Measurements from ENCODE around the gene IQSEC3.
"Not testable (repeated sequence)": the region's sequence is repeated elsewhere in the genome, so short reads cannot be mapped to it uniquely, and the experiment has no call there.

The IQSEC3 gene

DNA sequence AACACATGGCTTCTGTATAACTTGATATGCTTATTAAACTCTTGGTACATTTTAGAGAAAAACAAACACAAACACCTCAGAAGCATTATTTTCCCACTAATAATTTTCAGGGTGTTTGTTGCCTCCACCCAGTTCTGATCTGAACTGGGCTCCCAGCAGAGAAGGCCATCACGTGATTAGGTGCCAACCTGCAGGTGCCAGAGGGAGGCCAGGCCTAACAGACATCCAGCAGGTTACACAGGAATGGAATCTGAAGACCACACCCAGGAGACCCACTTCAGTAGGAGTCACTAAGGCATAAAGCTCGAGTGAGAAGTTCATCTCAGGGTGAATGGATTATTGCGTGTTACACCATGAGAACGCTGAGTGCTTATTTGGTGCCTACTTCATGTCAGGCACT is 138.5 kb downstream of the IQSEC3 start:
- DNase-seq, result no peak

DNA sequence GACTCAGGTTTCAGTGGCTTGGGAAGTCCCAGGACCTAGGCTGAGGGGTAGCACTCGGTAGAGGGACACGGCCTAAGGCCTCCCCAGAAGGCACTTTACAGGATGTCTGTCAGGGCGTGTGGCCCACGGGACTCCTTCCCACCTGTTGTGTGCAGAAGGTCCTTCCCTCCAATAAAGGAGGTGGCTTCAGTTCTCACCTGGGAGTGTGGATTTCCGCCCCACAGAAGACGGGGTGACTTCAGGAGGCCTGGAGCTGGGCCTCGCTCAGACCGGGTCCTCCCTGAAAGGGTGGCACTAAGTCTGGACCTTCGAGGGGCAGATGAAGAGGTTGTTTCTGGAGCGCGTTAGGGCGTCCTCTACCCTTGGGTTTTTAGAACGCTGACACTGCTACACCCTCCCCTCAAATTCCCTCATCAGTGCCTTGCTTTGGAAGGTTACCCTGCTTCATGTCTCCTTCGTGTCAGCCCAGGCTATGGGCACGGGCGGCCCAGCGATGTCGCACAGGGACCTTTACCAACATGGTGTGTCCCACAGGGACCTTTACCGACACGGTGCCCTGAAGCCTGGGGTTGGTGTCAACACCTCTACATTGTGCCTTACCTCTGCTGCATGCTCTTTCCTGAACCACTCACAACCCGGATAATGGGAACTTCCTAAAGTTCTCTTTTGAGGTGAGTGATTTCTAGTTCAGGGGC is 140.3 kb downstream of the IQSEC3 start:
- DNase-seq, result no peak

DNA sequence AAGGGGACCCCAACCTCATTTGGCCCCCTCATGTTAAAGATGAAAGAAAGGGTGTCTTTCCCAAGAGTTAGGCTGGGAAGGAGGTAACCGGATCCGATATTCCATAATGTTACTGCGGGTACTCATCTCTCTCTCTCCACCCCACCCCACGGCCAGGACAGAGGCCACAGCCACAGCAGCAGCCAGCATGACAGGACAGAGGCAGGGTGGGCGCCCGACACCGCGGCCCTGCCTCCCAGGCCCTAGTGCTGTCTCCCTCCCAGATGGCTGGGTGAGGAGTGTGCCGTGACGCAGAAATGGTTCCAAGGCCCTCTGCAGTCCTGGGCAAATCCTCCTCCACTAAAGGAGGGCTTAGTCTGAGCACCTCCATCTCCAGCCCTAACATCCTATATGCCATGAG is 141.2 kb downstream of the IQSEC3 start:
- no peak for DNase-seq

DNA sequence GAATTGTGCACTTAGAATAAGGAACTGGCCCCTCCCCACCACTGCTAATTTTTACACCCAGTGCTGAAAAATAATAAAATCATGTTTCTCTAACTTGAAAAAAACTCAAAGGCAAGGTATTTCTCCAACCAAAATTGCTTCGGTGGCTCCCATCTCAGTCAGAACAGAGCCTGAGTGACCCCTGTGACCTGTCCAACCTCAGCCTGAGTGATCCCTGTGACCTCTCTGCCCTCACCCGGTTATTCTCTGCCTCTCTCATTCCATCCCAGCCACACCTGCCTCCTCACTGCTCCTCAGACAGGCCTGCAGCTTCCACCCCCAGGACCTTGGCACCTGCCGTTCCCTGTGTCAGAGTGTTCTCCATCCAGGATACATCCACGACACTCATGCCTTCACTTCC is 142.2 kb downstream of the IQSEC3 start:
- no peak for DNase-seq

DNA sequence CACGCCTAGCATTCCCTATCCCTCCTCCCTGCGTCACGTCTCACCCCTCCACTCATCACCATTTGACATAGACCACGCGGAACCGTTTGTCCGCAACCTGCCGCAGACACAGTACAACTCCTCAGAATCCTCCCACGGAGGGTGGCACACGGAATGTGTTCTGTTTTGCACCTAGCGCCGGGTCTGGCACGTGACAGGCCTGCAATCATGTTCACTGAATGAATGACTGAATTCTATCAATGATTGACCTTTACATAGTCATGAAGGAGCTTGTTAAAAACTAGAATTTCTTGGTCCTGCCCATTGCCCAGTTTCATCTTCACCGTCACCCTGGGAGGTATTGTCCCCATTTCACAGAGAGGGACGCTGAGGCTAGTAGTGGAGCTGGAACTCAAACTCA is 142.7 kb downstream of the IQSEC3 start:
- no peak for DNase-seq

DNA sequence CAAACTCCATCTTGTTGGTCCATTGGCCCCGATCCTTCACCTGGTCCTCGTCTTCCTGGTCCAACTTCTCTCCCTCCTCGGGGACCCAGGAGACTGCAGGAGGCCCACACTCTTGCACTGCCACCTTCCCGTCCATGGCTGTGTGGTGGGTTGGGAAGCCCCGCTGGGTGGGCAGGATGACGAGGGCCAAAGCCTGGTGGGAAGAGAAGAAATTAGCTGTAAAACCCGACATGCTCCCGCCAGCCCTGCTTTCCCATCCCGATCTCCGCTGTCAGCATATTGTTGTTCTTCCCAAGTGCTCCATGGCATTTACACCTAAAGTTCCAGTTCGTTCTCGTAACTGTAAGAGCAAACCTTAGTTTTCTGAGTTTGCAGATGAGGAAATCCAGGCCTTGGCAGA is 143.3 kb downstream of the IQSEC3 start:
- no peak for DNase-seq

DNA sequence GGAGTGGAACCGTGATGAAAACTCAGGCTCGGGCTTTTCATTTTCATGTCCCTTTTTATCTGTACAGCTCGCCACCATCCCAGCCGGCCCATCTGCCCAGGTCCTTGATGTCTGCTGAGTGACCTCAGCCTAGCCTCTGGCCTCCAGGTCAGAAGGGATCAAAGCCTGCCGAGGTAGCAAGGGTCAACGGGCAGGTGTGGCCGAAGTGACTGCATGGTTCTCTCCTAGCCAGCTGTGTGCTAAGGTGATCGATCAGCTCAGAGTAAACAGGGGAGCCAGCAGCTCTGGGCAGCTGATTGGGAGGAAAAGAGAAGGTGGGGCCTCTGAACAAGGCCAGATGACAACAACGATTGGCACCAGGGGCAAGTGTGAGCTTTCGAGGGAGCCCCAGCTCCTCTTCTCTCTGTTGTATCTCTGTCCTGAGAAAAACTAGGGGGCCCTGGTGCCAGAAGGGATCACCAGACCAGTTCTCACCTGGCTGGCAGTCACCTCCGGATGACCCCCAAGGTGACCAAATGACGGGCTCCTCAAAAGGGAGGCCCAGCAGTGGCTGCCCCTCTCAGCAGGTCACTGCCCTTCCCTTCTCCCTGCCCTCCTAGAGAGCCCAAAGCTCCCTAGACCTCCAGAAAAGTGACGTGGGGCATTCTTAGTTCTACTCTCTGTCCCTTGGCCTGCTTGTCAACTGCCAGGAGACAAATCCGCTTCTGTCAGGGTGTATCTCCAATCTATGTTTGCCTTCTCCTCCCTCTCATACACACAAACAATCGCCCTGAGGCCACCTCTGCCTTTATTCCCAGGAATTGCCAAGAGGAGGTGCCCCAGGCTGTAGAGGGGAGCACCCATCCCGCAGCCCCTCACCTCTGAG is 143.9 kb downstream of the IQSEC3 start:
- no peak for DNase-seq

DNA sequence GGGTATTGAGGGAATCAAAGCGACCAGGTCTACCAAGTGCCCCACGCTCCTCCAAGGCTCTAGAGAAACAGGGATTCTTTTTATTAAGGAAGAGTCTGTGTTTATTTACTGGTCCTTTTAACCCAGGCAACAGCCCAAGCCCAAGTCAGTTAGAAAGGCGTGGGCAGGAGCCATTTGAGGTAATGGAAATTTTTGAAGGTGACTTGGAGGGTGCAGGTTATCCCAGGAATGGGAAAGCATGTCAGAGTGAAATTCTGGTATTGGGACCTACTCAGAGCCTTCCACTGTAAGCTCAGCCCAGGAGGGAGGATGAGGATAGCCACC is 144.5 kb downstream of the IQSEC3 start:
- DNase-seq, result no peak

DNA sequence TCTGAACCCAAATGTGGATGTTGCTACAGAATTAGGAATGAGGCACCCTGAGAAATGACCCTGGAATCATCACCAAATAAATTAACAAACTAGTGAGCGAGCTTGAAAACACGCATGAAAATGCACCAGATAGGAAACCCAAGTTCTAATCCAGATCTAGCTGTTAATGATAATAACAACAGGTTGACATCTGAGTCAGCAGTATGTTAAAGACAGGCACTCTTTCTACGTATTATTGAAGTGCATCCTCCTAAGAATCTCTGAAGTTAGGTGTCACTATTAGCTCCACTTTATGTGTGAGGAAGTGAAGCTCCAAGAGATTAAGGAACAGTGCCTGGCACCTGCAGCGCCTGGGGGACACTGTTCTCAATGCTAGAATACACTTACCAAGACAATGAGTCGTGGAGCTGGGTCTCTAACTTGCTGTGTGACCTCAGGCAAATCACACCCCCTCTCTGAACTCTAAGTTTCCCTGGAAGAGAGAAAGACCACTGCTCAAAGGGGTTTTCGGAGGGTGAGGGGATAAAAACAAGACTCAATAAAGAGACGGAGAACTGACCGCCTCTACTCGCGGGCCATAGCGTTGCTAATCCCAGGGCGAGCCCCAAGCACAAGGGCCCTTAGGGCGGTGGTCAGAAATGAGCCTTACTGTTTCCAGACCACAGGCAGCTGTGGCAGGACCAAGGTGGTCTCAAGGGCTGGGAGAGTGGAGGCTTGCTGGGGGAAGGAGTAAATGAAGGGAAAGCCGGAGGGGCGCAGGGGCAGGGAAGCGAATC is 145.3 kb downstream of the IQSEC3 start:
- DNase-seq, result no peak

DNA sequence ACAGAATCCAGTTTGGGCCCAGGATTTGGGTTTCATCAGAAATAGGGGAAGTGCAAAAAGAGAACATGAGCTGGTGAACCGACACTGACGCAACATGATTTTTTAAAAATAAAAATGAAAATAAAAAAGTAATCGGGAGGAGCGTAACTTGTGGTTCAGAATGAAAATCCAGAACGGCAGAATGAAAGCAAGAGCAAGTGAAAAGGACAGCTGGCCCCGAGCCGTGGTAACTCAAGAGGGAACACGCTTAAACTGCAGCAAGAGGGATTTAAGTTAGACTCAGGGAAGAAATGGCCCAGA is 145.8 kb downstream of the IQSEC3 start:
- no peak for DNase-seq

DNA sequence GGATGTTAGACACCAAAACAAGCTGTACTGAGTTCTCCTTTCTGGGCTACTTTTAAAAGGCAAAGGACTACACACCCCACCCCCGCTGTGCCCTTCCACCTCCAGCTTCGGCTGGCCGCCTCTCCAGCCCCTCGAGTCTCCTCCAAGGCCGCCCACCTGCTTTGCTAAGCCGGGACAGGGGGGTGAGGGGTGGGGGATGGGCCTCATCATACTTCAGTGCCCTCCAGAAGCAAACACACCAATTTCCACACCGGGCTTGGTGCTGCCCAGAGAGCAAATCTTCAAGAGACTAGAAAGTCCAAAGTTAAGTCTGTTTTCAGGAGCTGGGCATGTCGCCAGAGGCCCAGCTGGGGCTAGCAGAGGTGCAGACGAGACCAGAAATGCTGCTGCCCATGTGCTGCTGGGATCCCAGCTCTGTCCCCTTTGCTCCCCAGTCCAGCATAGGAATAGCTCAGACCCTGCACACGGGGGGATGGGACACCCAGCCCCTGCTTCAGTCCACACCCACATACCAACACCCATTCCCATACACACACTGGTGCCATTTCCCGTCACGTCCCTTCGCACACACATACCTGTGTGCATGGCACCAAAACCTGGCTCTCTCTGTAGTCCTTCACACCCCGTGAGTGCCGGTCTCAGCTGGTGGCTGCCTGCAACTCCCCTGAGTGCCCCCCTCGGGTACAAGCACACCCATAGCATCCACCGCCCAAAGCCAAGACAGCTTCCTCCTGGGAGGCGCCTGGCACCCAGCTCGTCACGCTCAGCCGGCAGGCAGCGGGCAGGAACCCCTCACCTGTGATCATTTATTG is 146.4 kb downstream of the IQSEC3 start:
- no peak for DNase-seq

DNA sequence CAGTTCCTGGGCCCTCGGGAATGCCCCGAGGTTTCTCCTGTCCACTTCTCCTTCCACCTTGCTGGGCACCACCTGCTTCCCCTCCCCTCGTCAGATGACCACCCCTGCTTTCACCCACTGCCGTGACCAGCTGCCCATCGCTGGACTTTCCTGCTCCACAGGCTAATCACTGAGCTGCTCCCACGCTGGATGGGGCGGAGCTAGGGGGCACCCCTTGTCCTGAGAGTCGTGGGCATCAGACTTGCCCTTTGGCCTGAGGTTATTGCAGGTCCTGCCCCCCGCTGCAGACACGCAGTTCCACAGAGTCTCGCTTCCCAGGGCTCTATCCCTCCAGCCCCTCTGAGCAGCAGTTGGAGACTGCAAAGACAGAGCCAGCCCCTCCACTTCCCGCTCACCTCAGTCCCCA is 147.0 kb downstream of the IQSEC3 start:
- no peak for DNase-seq

DNA sequence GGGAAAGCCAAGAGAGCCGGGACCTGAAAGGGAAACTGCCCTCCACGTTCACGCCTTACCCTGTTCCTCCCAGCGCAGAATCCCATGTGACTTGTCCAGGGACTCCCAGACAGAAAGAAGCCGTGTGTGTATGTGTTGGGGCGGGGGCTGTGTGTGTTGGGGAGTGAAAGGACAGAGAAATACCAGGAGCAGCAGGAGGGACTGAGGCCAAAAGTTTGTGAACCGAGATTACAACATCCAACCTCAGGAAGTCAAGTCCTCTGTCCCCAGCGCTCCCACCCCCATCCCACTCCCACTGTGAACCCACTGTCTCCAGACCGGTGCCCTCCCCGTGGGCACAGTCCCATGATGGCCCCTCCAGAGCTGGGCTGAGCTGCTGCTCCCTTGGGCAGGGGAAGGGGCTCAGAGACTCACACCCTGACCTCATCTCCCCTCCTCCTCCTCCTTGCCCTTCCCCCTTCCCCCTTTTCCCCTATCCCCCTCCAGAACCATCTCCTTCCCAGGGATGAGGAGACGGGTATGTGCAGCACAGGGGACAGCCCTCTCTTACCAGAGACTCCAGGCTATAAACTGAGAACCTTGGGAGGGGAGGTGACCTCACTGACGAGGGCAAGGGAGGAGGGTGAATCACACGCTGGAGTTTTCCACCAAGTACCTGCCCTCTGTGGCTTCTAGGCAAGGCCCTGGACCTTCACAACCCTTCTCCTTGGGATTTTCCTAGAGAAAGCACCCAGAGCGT is 147.6 kb downstream of the IQSEC3 start, which contains the start of gene SLC6A12:
SLC6A12 (minus strand) TSS at position 155 of the 739 bp plus-strand sequence. CDS start 4,171 bp downstream, outside the sequence.
- DNase-seq, result no peak

DNA sequence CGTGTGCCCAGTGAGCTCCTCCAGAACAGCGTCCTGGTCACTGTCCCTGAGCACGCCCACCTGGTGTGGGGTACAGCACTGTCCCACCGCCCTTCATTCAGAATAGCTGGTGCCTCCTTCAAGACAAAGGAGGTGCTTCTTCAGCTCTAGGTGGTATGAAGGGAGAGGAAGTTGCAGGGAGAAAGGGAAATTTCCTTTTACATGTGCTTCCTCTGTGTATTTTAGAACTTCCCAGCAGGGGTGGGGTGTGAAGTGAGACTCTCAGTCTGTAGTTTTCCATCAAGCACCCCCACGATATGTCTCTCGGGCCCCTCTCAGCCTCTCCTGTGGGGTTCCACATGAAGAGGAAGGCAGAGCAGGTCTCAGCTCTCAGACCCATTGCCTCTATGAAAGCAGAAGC is 148.5 kb downstream of the IQSEC3 start:
- DNase-seq, result no peak

DNA sequence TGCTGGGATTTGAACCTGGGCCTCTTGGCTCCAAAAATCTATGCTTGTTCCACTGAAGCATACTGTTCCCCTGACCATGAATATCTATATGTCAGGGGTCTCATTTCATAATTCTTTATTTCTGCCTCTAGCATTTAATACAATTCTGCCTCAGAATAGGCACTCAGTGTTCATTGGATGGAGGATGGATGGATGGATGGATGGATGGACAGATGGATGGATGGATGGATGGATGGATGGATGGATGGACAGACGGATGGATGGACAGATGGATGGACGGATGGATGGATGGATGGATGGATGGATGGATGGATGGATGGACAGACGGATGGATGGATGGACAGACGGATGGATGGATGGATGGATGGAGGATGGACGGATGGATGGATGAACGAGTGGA is 150.5 kb downstream of the IQSEC3 start:
- not testable (repeated sequence) for DNase-seq

DNA sequence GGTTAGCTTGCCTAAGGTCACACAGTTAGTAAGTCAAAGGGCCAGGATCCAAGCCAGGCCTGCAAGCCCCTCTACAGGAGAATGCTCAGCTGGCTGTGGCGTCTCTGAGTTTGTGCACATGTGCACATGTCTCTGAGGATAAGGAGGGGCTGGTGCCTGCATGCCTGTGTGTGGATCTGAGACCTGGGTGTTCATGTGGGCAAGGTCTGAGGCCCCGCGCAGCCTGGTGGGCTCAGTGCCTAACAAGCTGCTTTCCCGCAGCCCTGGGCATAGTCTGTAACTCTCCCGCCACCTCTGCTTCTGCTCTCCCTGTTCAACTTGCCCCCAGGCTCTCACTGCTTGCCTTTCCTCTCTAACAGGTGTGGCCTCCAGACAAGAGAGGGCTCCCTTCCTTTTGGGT is 151.7 kb downstream of the IQSEC3 start:
- no peak for DNase-seq

DNA sequence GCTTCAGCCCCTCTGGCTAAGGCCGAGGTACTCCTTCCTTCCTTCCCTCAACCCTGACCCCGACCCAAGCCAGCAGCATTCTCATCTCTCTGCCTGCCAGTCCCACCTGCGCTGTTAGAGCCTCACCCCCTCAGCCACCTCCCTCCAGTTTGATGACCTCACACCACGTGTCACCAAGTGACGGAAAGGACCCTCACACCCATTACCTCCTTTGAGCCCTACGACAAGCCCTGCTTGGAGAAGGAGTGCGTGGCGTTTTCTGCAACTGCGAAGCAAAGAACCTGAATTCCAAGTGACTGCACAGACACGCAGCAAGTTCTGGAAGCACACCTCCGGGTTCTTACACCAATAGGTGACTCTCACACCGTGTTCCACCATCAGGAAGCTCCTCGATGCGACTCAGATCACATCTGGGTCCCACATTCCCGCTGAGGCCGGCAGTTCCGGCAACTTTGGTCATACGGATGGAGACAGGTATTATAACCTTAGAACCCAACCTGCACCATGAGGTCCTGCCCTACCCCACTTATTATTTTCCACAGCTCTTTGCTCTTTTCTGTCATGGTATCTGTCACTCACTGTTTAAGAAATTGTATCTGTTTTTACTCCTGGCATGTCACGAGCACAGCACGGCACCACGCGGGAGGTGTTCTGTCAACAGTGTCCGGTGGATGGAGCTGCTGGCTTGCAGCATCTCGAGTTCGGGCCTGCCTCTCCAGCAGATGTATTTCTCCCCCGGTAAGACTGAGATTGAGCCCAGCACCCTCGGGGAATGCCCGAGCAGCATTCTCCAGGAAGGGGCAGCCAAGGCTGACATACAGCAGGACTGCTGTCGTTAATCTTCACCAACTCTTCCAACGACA is 152.4 kb downstream of the IQSEC3 start:
- no peak for DNase-seq

DNA sequence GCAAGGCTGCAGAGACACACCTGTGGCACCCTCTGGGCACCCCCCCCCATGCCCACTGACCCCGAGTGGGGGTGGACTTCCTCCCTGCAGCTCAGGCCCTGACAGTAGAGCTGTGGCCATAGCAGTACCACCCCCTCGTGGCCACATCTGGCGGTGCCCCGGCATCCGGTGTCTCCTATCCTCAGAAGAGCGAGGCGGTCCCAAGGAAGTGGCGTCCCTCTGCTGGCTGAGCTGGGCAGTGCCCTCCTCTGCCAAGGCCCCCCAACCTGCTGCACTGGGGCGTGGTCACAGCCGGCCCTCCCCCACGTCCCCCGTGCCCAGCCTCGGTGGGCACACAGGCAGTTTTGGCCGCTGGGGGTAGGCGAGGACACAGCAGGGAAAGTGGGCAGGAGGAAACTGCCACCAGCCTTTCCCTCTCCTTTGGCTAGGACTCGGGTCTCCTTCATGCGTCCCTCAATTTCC is 153.4 kb downstream of the IQSEC3 start:
- DNase-seq, result peak; percentile 43

DNA sequence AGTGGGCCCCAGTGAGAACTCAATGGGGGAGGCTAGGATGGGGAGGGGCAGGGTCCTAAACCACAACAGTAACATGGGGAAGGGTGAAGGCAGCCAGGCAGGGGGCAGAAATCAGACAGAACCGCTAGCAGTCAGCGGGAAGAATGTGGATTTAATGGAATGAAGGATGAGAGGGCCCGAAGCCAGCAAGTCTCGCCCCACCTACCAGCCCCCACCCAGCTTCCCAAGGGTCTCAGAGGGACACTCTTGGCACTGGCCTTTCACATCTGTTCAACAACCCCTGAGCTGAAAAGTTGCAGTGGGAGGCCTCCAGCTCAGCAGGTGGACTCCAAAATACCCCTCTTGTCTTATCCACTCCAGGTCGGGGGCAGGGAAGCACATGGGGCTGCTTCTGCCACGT is 153.9 kb downstream of the IQSEC3 start:
- no peak for DNase-seq

DNA sequence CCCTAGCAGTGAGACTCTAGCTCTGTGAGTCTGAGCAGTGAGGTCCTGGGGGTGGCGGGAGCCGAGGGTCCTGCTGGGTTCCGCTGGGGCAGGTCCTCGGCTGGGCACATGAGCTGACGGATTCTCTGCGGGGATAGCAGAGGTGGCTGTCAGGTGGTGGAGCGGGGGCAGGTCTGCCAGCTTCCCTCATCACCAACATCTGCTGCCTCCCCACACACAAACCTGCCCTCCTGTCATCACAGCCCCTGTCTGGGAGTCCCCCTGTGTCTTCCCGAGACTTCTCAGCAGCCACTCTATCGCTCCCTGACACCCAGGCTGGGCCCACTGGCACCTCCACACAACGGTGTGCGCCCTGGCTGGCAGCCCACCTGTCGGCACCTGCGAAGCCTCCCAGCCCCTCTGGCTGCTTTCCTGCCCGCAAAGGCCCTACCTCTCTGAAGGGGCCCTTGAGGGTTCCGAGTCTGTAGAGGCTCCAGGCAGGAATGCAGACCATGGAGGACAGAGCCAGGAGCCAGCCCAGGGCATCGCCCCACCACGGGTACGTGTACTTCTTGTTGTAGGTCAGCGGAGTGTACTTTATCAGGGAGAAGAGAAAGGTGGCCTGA is 154.5 kb downstream of the IQSEC3 start:
- no peak for DNase-seq

DNA sequence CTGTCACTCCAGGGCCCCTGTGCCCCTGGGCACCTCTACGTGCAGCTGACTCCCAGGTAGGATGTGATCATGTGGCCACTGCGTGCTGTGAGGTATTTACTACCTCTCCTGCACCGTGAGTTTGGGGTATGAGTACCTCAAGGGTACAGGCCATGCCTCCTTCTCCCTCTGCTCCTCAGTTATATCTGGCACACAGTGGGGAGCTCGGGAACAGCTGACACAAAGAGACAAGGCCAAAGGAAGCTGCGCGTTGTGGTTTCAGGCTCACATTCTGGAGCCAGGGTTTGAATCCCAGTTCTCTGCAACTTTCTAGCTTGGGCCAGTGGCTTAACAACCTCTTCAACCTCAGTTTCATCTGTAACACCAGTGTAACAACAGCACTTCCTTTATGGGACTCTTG is 155.2 kb downstream of the IQSEC3 start:
- no peak for DNase-seq
